K562 (cell line): Measurements from ENCODE around the gene SCP2. TPM values are rescaled to one million over a fixed set of nuclear protein-coding genes. Genes with fewer than 3 reads are reported as not detected.

Source experiments
- ATAC-seq: fragments of 200-7000 bp; cut with Tn5 transposase; 3 replicates; pipeline ENCODE4 v1.9.1; 2020; ENCODE audit warnings: moderate library complexity
- BruUV-seq: library from RNA; stranded (reverse); fragments of 400-500 nt; replicated peaks from 2 replicates; lab custom pipeline; 2021; lab: Mats Ljungman, UMichigan
- CTCF ChIA-PET: fragments of 300-600 bp; formaldehyde crosslinking; extraction: SDS; loops from one replicate; lab custom pipeline; 2021; ENCODE audit warnings: low intra/inter-chr PET ratio; lab: Yijun Ruan, JAX
- POLR2A ChIA-PET: fragments of 300-600, 350-650 bp; sonication (Branson Sonifier 250); formaldehyde crosslinking; extraction: SDS; loops from one replicate; lab custom pipeline; 2021; ENCODE audit warnings: antibody characterized with exemption, inconsistent platforms; lab: Yijun Ruan, JAX
- DNase-seq, 4 experiments: peaks; one replicate each; pipeline versions ENCODE4 v3.0.0 to v3.0.0-alpha.2; 2011 to 2018; ENCODE audit warnings: low spot score in 3 of 4, mixed read lengths in 3 of 4; ENCODE audit errors: extremely low read depth in 1 of 4
- FAIRE-seq: peaks from 2 replicates; lab custom pipeline; 2011; peaks lifted over from hg19 to GRCh38; lab: Jason Lieb, UNC
- H2AFZ ChIP-seq: 2 replicates; pipeline ENCODE4 v1.6.0; 2011; ENCODE audit warnings: low read depth, low read length, control low read depth, inconsistent platforms
- H3K27ac ChIP-seq: fragments of 200-600 bp; 3 replicates; pipeline ENCODE4 v1.8.0; 2011; ENCODE audit warnings: low read depth, mild to moderate bottlenecking, control low read depth, inconsistent platforms, low read length, moderate library complexity, mixed read lengths; ENCODE audit errors: extremely low read depth
- H3K27me3 ChIP-seq, 2 experiments: fragments of 300-600 bp in 1 of 2; 2 replicates in 1 of 2; 3 replicates in 1 of 2; pipeline versions ENCODE4 v1.6.0 to v1.8.0; 2011; ENCODE audit warnings: inconsistent platforms in 2 of 2, low read length in 2 of 2, mild to moderate bottlenecking in 1 of 2, mixed read lengths in 1 of 2, moderate library complexity in 1 of 2; ENCODE audit not compliant: control insufficient read depth in 2 of 2, insufficient read depth in 2 of 2
- H3K36me3 ChIP-seq: fragments of 300-600 bp; 3 replicates; pipeline ENCODE4 v1.8.0; 2011; ENCODE audit warnings: mild to moderate bottlenecking, low read length, inconsistent platforms; ENCODE audit not compliant: control insufficient read depth, insufficient read depth
- H3K4me1 ChIP-seq, 2 experiments: fragments of 200-600 bp in 1 of 2; replicated peaks in 1 of 2; 2 replicates in 1 of 2; 3 replicates in 1 of 2; pipeline versions ENCODE4 v1.5.1 to v1.8.0; 2011; ENCODE audit warnings: inconsistent platforms in 2 of 2, low read length in 2 of 2, mild to moderate bottlenecking in 1 of 2, mixed read lengths in 1 of 2, moderate library complexity in 1 of 2; ENCODE audit not compliant: control insufficient read depth in 2 of 2, insufficient read depth in 2 of 2
- H3K4me2 ChIP-seq: 2 replicates; pipeline ENCODE4 v1.6.1; 2011; ENCODE audit warnings: low read length, control low read depth, inconsistent platforms, mixed read lengths; ENCODE audit not compliant: insufficient read depth
- H3K4me3 ChIP-seq: fragments of 200-600 bp; sonication (generic), shearing (Covaris generic); 2 replicates; pipeline ENCODE4 v1.5.1; 2016; ENCODE audit warnings: control low read depth, inconsistent platforms
- H3K79me2 ChIP-seq: fragments of 200-600 bp; 3 replicates; pipeline ENCODE4 v1.8.0; 2011; ENCODE audit warnings: low read length, inconsistent platforms; ENCODE audit not compliant: control insufficient read depth, insufficient read depth
- H3K9ac ChIP-seq, 2 experiments: 2 replicates each; pipeline versions ENCODE4 v1.6.0 to v1.6.1; 2011; ENCODE audit warnings: low read depth in 2 of 2, low read length in 2 of 2, control low read depth in 1 of 2, inconsistent platforms in 1 of 2, mild to moderate bottlenecking in 1 of 2, mixed read lengths in 1 of 2; ENCODE audit not compliant: insufficient read depth in 1 of 2
- H3K9me1 ChIP-seq: one replicate; pipeline ENCODE4 v1.6.0; 2011; ENCODE audit warnings: inconsistent platforms, mild to moderate bottlenecking, low read length, moderate library complexity; ENCODE audit not compliant: control insufficient read depth, insufficient read depth
- H3K9me3 ChIP-seq: replicated peaks from 2 replicates; pipeline ENCODE4 v1.5.1; 2011; ENCODE audit warnings: low read depth, low read length, inconsistent platforms; ENCODE audit not compliant: control insufficient read depth, insufficient read depth
- H4K20me1 ChIP-seq: replicated peaks from 2 replicates; pipeline ENCODE4 v1.6.1; 2011; ENCODE audit warnings: low read length, inconsistent platforms, mixed read lengths; ENCODE audit not compliant: control insufficient read depth, insufficient read depth
- CEBPG ChIP-seq, 3 experiments: fragments of 200-800 bp in 1 of 3; sonication (Bioruptor generic) in 1 of 3; sonication (generic) in 1 of 3; formaldehyde crosslinking in 1 of 3; IDR thresholded peaks in 2 of 3; conservative IDR thresholded peaks in 1 of 3; 2 replicates each; pipeline versions ENCODE4 v1.6.1 to v1.8.0; 2016 to 2022; ENCODE audit warnings: missing compliant biosample characterization in 2 of 3, missing genetic modification characterization in 2 of 3, mild to moderate bottlenecking in 1 of 3, missing genetic modification reagents in 1 of 3
- CREM ChIP-seq: IDR thresholded peaks from 2 replicates; pipeline ENCODE4 v1.6.1; 2014; ENCODE audit warnings: antibody characterized with exemption, low read depth
- DPF2 ChIP-seq: fragments of 450-650 bp; IDR thresholded peaks from 2 replicates; pipeline ENCODE4 v1.6.1; 2016
- EHMT2 ChIP-seq: fragments of 450-650 bp; IDR thresholded peaks from 2 replicates; pipeline ENCODE4 v1.6.1; 2018; ENCODE audit warnings: antibody characterized with exemption
- FIP1L1 ChIP-seq: fragments of 200-400 bp; formaldehyde crosslinking; IDR thresholded peaks from 2 replicates; pipeline ENCODE4 v1.6.1; 2018; ENCODE audit warnings: mild to moderate bottlenecking, low read depth, low read length; ENCODE audit not compliant: poor library complexity, severe bottlenecking
- FOSL1 ChIP-seq: fragments of 200-800 bp; sonication (Bioruptor generic); conservative IDR thresholded peaks from 2 replicates; pipeline ENCODE4 v1.6.1; 2016; ENCODE audit warnings: missing genetic modification characterization, missing compliant biosample characterization
- GTF2F1 ChIP-seq: IDR thresholded peaks from 2 replicates; pipeline ENCODE4 v1.6.1; 2011; ENCODE audit warnings: low read depth, low read length, improper control_type of control experiment
- LCOR ChIP-seq: sonication (generic); formaldehyde crosslinking; IDR thresholded peaks from 2 replicates; pipeline ENCODE4 v1.8.0; 2022; ENCODE audit warnings: mild to moderate bottlenecking, missing genetic modification reagents
- PHB2 ChIP-seq: fragments of 450-650 bp; IDR thresholded peaks from 2 replicates; pipeline ENCODE4 v1.6.1; 2017; ENCODE audit warnings: low read depth
- RBM17 ChIP-seq: fragments of 200-400 bp; formaldehyde crosslinking; IDR thresholded peaks from 2 replicates; pipeline ENCODE4 v1.6.1; 2017; ENCODE audit warnings: low read depth, mild to moderate bottlenecking, low read length, borderline replicate concordance
- TRIM24 ChIP-seq, 2 experiments: fragments of 450-650 bp; IDR thresholded peaks; 2 replicates each; pipeline ENCODE4 v1.6.1; 2016
- XRCC3 ChIP-seq: fragments of 450-650 bp; IDR thresholded peaks from 2 replicates; pipeline ENCODE4 v1.6.1; 2017; ENCODE audit warnings: mild to moderate bottlenecking, moderate library complexity
- ZC3H8 ChIP-seq: fragments of 450-650 bp; IDR thresholded peaks from 2 replicates; pipeline ENCODE4 v1.6.1; 2017
- ZKSCAN3 ChIP-seq: fragments of 250-450 bp; sonication (Bioruptor Pico); IDR thresholded peaks from 2 replicates; pipeline ENCODE4 v1.4.0; 2020
- ZNF696 ChIP-seq: fragments of 250-450 bp; sonication (Bioruptor Pico); conservative IDR thresholded peaks from 2 replicates; pipeline ENCODE4 v1.4.0; 2020; ENCODE audit warnings: mild to moderate bottlenecking, moderate library complexity
- ZNF717 ChIP-seq: fragments of 250-450 bp; sonication (Bioruptor Pico); IDR thresholded peaks from 2 replicates; pipeline ENCODE4 v1.5.0; 2021
- ZNF76 ChIP-seq: fragments of 250-450 bp; sonication (Bioruptor Pico); IDR thresholded peaks from 2 replicates; pipeline ENCODE4 v1.4.0; 2020; ENCODE audit warnings: mild to moderate bottlenecking, moderate library complexity, borderline replicate concordance
- WGBS: fragments of 100-300 bp; shearing (Covaris generic); methylation state at CpG from one replicate; pipeline ENCODE4 v1.1.6; 2016; ENCODE audit warnings: low coverage, mixed read lengths; ENCODE audit not compliant: insufficient coverage; ENCODE audit errors: missing lambda C conversion rate; 5-methylcytosine and 5-hydroxymethylcytosine counted together
- in situ Hi-C: fragments of 300-500 bp; cut with MboI; formaldehyde crosslinking; loops from 4 replicates; pipeline ENCODE4 v1.15.0; 2018; ENCODE audit warnings: inconsistent platforms, mixed read lengths
- intact Hi-C: fragments of 100-400 bp; cut with micrococcal nuclease; formaldehyde crosslinking; loops from 2 replicates; pipeline ENCODE4 v1.14.2; 2022
- polyA plus RNA-seq, 8 experiments: library from polyadenylated mRNA; depleted of rRNA in 4 of 8; stranded (reverse) in 5 of 8; unstranded in 3 of 8; fragments of >200 nt; fragmentation: Nextera tagmentation in 2 of 8; fragmentation: Illumina TruSeq in 1 of 8; extraction: Ambion mirVana in 2 of 8; extraction: Trizol in 1 of 8; gene quantifications; 2 replicates each; pipeline versions ENCODE4 v1.2.1 to v1.2.3, GENCODE V29; 2011 to 2014; ENCODE audit warnings: inconsistent platforms in 1 of 8, missing spikeins in 1 of 8
- total RNA-seq, 7 experiments: library from RNA; depleted of rRNA in 6 of 7; stranded (reverse); fragments of >200 nt in 6 of 7; fragmentation: Illumina TruSeq in 2 of 7; extraction: Trizol in 2 of 7; gene quantifications; 2 replicates each; pipeline versions ENCODE4 v1.2.1 to v1.2.3, GENCODE V29; 2011 to 2021; ENCODE audit warnings: low replicate concordance in 1 of 7
- TF ChIP-seq, protein P1 (sequence below): fragments of 250-450 bp; sonication (Bioruptor Pico); IDR thresholded peaks from 2 replicates; pipeline ENCODE4 v1.4.0; 2020
- TF ChIP-seq, protein P2 (sequence below): fragments of 450-650 bp; formaldehyde crosslinking; IDR thresholded peaks from 2 replicates; pipeline ENCODE4 v1.4.0; 2020; ENCODE audit warnings: mild to moderate bottlenecking
- TF ChIP-seq, protein P3 (sequence below), 2 experiments: fragments of 150-350 bp in 1 of 2; IDR thresholded peaks; 2 replicates each; pipeline ENCODE4 v1.6.1; 2012 to 2016; ENCODE audit warnings: low read depth in 2 of 2, low read length in 2 of 2, mild to moderate bottlenecking in 1 of 2, moderate library complexity in 1 of 2

Gene SCP2
- total and polyA plus RNA-seq, 9 of the 15 experiments (the other 6 are each of a cell fraction or from before 2014, with no cell fraction given), result 63.8 to 258 (median 106) TPM

DNA sequence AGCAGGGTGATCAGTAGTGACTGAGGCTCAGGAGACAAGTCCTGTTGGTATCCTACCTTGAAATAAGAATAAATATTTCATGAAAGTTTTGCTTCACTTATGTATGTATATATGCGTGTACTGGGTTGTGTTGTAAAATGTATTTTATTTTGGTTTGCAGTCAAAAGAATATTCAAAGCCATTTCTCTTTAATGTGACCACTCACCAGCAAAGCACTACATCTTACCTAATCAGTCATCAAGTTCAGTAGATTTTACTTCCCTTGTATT is 11.0 kb downstream of the SCP2 start:
- Histone ChIP-seq H3K9ac (no peak overlapping the region), H3K9me3 (no peaks in the 10 kb centered on the region), H3K27me3 (no peaks in the 10 kb centered on the region), H3K9me1 (no peaks in the 10 kb centered on the region), H4K20me1 (no peaks in the 10 kb centered on the region), H3K36me3 (no peaks in the 10 kb centered on the region), H3K79me2 (no peaks in the 10 kb centered on the region), H3K4me2 (no peak overlapping the region), H3K4me1 (no peaks in the 10 kb centered on the region), H3K27ac (no peak overlapping the region), H2AFZ (no peak overlapping the region), H3K4me3 (no peak overlapping the region)
- intact Hi-C loops, result no loop called here
- in situ Hi-C loops, result no loop called here
- TF ChIP-seq CEBPG (CRISPR knock-in tag; IDR thresholded peaks at IDR 0.05) (no peak), CEBPG (tag; conservative IDR thresholded peaks at IDR 0.05 in 1 of 2, IDR thresholded peaks at IDR 0.05 in 1 of 2) (no peak), LCOR (CRISPR knock-in tag) (no peak), ZNF717 (CRISPR knock-in tag) (no peak), TRIM24 (IDR thresholded peaks at IDR 0.05) (no peak), ZNF76 (CRISPR knock-in tag) (no peak), RBM17 (no peak), ZC3H8 (no peak), CREM (no peak), EHMT2 (no peak), PHB2 (no peak), ZNF696 (CRISPR knock-in tag) (no peak), FOSL1 (no peak), XRCC3 (no peak), GTF2F1 (no peak), DPF2 (no peak), ZKSCAN3 (no peak), FIP1L1 (no peak)
- TF ChIP-seq, protein P1, sequence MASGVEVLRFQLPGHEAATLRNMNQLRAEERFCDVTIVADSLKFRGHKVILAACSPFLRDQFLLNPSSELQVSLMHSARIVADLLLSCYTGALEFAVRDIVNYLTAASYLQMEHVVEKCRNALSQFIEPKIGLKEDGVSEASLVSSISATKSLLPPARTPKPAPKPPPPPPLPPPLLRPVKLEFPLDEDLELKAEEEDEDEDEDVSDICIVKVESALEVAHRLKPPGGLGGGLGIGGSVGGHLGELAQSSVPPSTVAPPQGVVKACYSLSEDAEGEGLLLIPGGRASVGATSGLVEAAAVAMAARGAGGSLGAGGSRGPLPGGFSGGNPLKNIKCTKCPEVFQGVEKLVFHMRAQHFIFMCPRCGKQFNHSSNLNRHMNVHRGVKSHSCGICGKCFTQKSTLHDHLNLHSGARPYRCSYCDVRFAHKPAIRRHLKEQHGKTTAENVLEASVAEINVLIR (CRISPR knock-in tag), result no peak
- TF ChIP-seq, protein P2, sequence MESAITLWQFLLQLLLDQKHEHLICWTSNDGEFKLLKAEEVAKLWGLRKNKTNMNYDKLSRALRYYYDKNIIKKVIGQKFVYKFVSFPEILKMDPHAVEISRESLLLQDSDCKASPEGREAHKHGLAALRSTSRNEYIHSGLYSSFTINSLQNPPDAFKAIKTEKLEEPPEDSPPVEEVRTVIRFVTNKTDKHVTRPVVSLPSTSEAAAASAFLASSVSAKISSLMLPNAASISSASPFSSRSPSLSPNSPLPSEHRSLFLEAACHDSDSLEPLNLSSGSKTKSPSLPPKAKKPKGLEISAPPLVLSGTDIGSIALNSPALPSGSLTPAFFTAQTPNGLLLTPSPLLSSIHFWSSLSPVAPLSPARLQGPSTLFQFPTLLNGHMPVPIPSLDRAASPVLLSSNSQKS (CRISPR knock-in tag), result no peak
- TF ChIP-seq, protein P3, sequence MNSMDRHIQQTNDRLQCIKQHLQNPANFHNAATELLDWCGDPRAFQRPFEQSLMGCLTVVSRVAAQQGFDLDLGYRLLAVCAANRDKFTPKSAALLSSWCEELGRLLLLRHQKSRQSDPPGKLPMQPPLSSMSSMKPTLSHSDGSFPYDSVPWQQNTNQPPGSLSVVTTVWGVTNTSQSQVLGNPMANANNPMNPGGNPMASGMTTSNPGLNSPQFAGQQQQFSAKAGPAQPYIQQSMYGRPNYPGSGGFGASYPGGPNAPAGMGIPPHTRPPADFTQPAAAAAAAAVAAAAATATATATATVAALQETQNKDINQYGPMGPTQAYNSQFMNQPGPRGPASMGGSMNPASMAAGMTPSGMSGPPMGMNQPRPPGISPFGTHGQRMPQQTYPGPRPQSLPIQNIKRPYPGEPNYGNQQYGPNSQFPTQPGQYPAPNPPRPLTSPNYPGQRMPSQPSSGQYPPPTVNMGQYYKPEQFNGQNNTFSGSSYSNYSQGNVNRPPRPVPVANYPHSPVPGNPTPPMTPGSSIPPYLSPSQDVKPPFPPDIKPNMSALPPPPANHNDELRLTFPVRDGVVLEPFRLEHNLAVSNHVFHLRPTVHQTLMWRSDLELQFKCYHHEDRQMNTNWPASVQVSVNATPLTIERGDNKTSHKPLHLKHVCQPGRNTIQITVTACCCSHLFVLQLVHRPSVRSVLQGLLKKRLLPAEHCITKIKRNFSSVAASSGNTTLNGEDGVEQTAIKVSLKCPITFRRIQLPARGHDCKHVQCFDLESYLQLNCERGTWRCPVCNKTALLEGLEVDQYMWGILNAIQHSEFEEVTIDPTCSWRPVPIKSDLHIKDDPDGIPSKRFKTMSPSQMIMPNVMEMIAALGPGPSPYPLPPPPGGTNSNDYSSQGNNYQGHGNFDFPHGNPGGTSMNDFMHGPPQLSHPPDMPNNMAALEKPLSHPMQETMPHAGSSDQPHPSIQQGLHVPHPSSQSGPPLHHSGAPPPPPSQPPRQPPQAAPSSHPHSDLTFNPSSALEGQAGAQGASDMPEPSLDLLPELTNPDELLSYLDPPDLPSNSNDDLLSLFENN (IDR thresholded peaks at IDR 0.05; ENCODE audit: low read depth in 2 of 2, low read length in 2 of 2), result no peak
- ATAC-seq (no peak), FAIRE-seq (no peak), DNase-seq (no peak)
- POLR2A ChIA-PET, result no interaction called here
- 50% methylated on average over 1 of the region's 1 CpG for WGBS
- BruUV-seq, result no TSS peak
- CTCF ChIA-PET, result no interaction called here
